ENCODE data around the gene PSMD4.
A peak's percentile ranks its signal among the peaks of the same experiment; 100 is the strongest.
"Not testable (repeated sequence)": the region's sequence is repeated elsewhere in the genome, so short reads cannot be mapped to it uniquely, and the experiment has no call there.

Gene PSMD4

GRCh38 chr1:151267760-151268159, 13.2 kb downstream of the PSMD4 start:
- no peak for DNase-seq (ENCODE audit: low read depth in 4 of 4, low spot score in 1 of 4)

GRCh38 chr1:151273924-151274466, 19.5 kb downstream of the PSMD4 start:
- no peak for DNase-seq (ENCODE audit: low read depth in 4 of 4, low spot score in 1 of 4)

- not testable (repeated sequence) for DNase-seq (ENCODE audit: low read depth in 4 of 4, low spot score in 1 of 4)
Measured at GRCh38 chr1:151275341-151275740, 20.8 kb downstream of the PSMD4 start.

- no peak for DNase-seq (ENCODE audit: low read depth in 4 of 4, low spot score in 1 of 4)
Measured at GRCh38 chr1:151277249-151277648, 22.7 kb downstream of the PSMD4 start.

GRCh38 chr1:151281225-151281968, 26.9 kb downstream of the PSMD4 start:
- peak; percentile 92 to 96 (median 93) for DNase-seq (ENCODE audit: low read depth in 4 of 4, low spot score in 1 of 4)

GRCh38 chr1:151281969-151282882, 27.7 kb downstream of the PSMD4 start, which contains the start of gene ZNF687:
Gene ZNF687, plus strand, starts transcription at chr1:151282299. Its CDS starts 3,993 bp downstream, at chr1:151286292.
- DNase-seq (ENCODE audit: low read depth in 4 of 4, low spot score in 1 of 4): peak; percentile 94 to 99 (median 96)

GRCh38 chr1:151282883-151283725, 28.6 kb downstream of the PSMD4 start:
- no peak for DNase-seq (ENCODE audit: low read depth in 4 of 4, low spot score in 1 of 4)

GRCh38 chr1:151284013-151284577, 29.6 kb downstream of the PSMD4 start:
- no peak for DNase-seq (ENCODE audit: low read depth in 4 of 4, low spot score in 1 of 4)

GRCh38 chr1:151286619-151287340, 32.2 kb downstream of the PSMD4 start:
- no peak for DNase-seq (ENCODE audit: low read depth in 4 of 4, low spot score in 1 of 4)

GRCh38 chr1:151287341-151287699, 32.8 kb downstream of the PSMD4 start:
- no peak for DNase-seq (ENCODE audit: low read depth in 4 of 4, low spot score in 1 of 4)

- no peak for DNase-seq (ENCODE audit: low read depth in 4 of 4, low spot score in 1 of 4)
Measured at GRCh38 chr1:151287767-151288500, 33.4 kb downstream of the PSMD4 start.

- no peak for DNase-seq (ENCODE audit: low read depth in 4 of 4, low spot score in 1 of 4)
Measured at GRCh38 chr1:151288502-151288901, 34.0 kb downstream of the PSMD4 start.

- DNase-seq (ENCODE audit: low read depth in 4 of 4, low spot score in 1 of 4): no peak
Measured at GRCh38 chr1:151289080-151289935, 34.8 kb downstream of the PSMD4 start.

- DNase-seq (ENCODE audit: low read depth in 4 of 4, low spot score in 1 of 4): no peak
Measured at GRCh38 chr1:151289991-151290708, 35.6 kb downstream of the PSMD4 start.

GRCh38 chr1:151290709-151291303, 36.3 kb downstream of the PSMD4 start:
- DNase-seq (ENCODE audit: low read depth in 4 of 4, low spot score in 1 of 4): no peak

- no peak for DNase-seq (ENCODE audit: low read depth in 4 of 4, low spot score in 1 of 4)
Measured at GRCh38 chr1:151292207-151293030, 37.9 kb downstream of the PSMD4 start.
